Kidney glomerular epithelial cell (primary cell): ENCODE data around the gene AQP10.
"Not testable (repeated sequence)": the region's sequence is repeated elsewhere in the genome, so short reads cannot be mapped to it uniquely, and the experiment has no call there.

ENCODE experiments used
- DNase-seq: peaks from one replicate; lab custom pipeline; 2025; lab: John Stamatoyannopoulos, UW

Gene AQP10

GRCh38 chr1:154320882-154321608 is at the start of gene AQP10:
AQP10 (plus strand) TSS chr1:154321093; CDS start chr1:154321156, 63 bp downstream.
- no peak for DNase-seq

- peak; percentile 88 for DNase-seq
Measured at GRCh38 chr1:154272217-154272998, 48.5 kb upstream of the AQP10 start, which contains the start of gene HAX1. HAX1 (plus strand) TSS chr1:154272629; CDS start chr1:154272724, 95 bp downstream.

GRCh38 chr1:154272999-154273563 is 47.8 kb upstream of the AQP10 start:
- DNase-seq = no peak

- DNase-seq = no peak
Measured at GRCh38 chr1:154276797-154277196, 44.1 kb upstream of the AQP10 start.

GRCh38 chr1:154287591-154287990 is 33.3 kb upstream of the AQP10 start:
- not testable (repeated sequence) for DNase-seq

- DNase-seq = no peak
Measured at GRCh38 chr1:154288661-154289060, 32.2 kb upstream of the AQP10 start.

- DNase-seq = no peak
Measured at GRCh38 chr1:154290921-154291320, 30.0 kb upstream of the AQP10 start.

- DNase-seq = no peak
Measured at GRCh38 chr1:154295408-154296235, 25.3 kb upstream of the AQP10 start.

GRCh38 chr1:154301582-154301981 is 19.3 kb upstream of the AQP10 start:
- no peak for DNase-seq

GRCh38 chr1:154304664-154305337 is 16.1 kb upstream of the AQP10 start:
- DNase-seq = no peak

- DNase-seq = no peak
Measured at GRCh38 chr1:154306151-154306550, 14.7 kb upstream of the AQP10 start.

GRCh38 chr1:154307670-154308270 is 13.1 kb upstream of the AQP10 start:
- not testable (repeated sequence) for DNase-seq

GRCh38 chr1:154309136-154309535 is 11.8 kb upstream of the AQP10 start:
- not testable (repeated sequence) for DNase-seq

- DNase-seq = not testable (repeated sequence)
Measured at GRCh38 chr1:154312229-154313065, 8.4 kb upstream of the AQP10 start.

GRCh38 chr1:154313066-154313356 is 7.9 kb upstream of the AQP10 start:
- no peak for DNase-seq

- DNase-seq = not testable (repeated sequence)
Measured at GRCh38 chr1:154314226-154314625, 6.7 kb upstream of the AQP10 start.

- no peak for DNase-seq
Measured at GRCh38 chr1:154316704-154317103, 4.2 kb upstream of the AQP10 start.

GRCh38 chr1:154318386-154318785 is 2.5 kb upstream of the AQP10 start:
- no peak for DNase-seq

GRCh38 chr1:154321609-154321934 is 679 bp downstream of the AQP10 start:
- not testable (repeated sequence) for DNase-seq

GRCh38 chr1:154323493-154323892 is 2.6 kb downstream of the AQP10 start:
- no peak for DNase-seq
